HCT116 (cell line): Measurements from ENCODE around the gene OTOP3. TPM values are rescaled to one million over a fixed set of nuclear protein-coding genes. Genes with fewer than 3 reads are reported as not detected.

Experiments used
- ATAC-seq: fragments of 200-7000 bp; cut with Tn5 transposase; 2 replicates; pipeline ENCODE4 v1.9.1; 2020; ENCODE audit warnings: mild to moderate bottlenecking, moderate library complexity
- BruUV-seq: library from RNA; stranded (reverse); fragments of 400-500 nt; replicated peaks from 2 replicates; lab custom pipeline; 2021; lab: Mats Ljungman, UMichigan
- CTCF ChIA-PET: fragments of 300-600 bp; sonication (Branson Sonifier 250); formaldehyde crosslinking; loops from one replicate; lab custom pipeline; 2021; ENCODE audit warnings: antibody characterized with exemption; lab: Charles Lee
- POLR2A ChIA-PET: fragments of 300-600, 350-600 bp; sonication (Branson Sonifier 250); formaldehyde crosslinking; loops from one replicate; lab custom pipeline; 2021; ENCODE audit warnings: antibody characterized with exemption; lab: Charles Lee
- RAD21 ChIA-PET, 2 experiments: fragments of 300-600 bp; sonication (Branson Sonifier 250); formaldehyde crosslinking; loops; one replicate each; lab custom pipeline; 2023; ENCODE audit warnings: low total read pairs in 2 of 2; ENCODE audit not compliant: uncharacterized antibody in 2 of 2, unreplicated experiment in 2 of 2, low non-redundant PET in 1 of 2; lab: Charles Lee
- DNase-seq: peaks from one replicate; pipeline ENCODE4 v3.0.0-alpha.2; 2010; ENCODE audit warnings: low read depth, low spot score
- H2AFZ ChIP-seq: fragments of 200-600 bp; shearing (Covaris generic), sonication (generic); 2 replicates; pipeline ENCODE4 v1.6.1; 2017; ENCODE audit warnings: low read depth, mixed run types, mixed read lengths, antibody characterized with exemption, low read length; ENCODE audit not compliant: poor library complexity, severe bottlenecking
- H3K27ac ChIP-seq: 2 replicates; pipeline ENCODE4 v1.5.1; 2012; ENCODE audit warnings: low read depth, low read length
- H3K27me3 ChIP-seq: fragments of 200-600 bp; sonication (generic); 2 replicates; pipeline ENCODE4 v1.6.1; 2016; ENCODE audit warnings: mixed run types, low read length, mixed read lengths; ENCODE audit not compliant: insufficient read depth
- H3K36me3 ChIP-seq, 2 experiments: fragments of 200-500 bp in 1 of 2; fragments of 200-600 bp in 1 of 2; sonication (Bioruptor generic) in 1 of 2; sonication (generic) in 1 of 2; 2 replicates each; pipeline versions ENCODE4 v1.5.1 to v1.6.1; 2014 to 2016; ENCODE audit warnings: low read length in 2 of 2, inconsistent platforms in 1 of 2, mixed read lengths in 1 of 2, mixed run types in 1 of 2; ENCODE audit not compliant: insufficient read depth in 2 of 2, control insufficient read depth in 1 of 2
- H3K4me1 ChIP-seq, 2 experiments: fragments of 200-600 bp in 1 of 2; sonication (generic) in 1 of 2; 2 replicates each; pipeline versions ENCODE4 v1.5.1 to v1.6.1; 2012 to 2017; ENCODE audit warnings: low read length in 2 of 2, inconsistent platforms in 1 of 2, mild to moderate bottlenecking in 1 of 2, mixed read lengths in 1 of 2, mixed run types in 1 of 2, moderate library complexity in 1 of 2; ENCODE audit not compliant: insufficient read depth in 2 of 2, control insufficient read depth in 1 of 2
- H3K4me2 ChIP-seq: fragments of 200-600 bp; sonication (generic); 2 replicates; pipeline ENCODE4 v1.6.1; 2017; ENCODE audit warnings: mixed run types, low read length, mixed read lengths
- H3K4me3 ChIP-seq, 2 experiments: fragments of 200-600 bp in 1 of 2; sonication (generic) in 1 of 2; replicated peaks in 1 of 2; 2 replicates each; pipeline ENCODE4 v1.5.1; 2011 to 2016; ENCODE audit warnings: low read length in 2 of 2, control low read depth in 1 of 2, low read depth in 1 of 2, mild to moderate bottlenecking in 1 of 2, mixed read lengths in 1 of 2, mixed run types in 1 of 2
- H3K79me2 ChIP-seq: fragments of 200-600 bp; sonication (generic); 2 replicates; pipeline ENCODE4 v1.6.1; 2017; ENCODE audit warnings: mild to moderate bottlenecking, mixed run types, low read length, moderate library complexity, mixed read lengths; ENCODE audit not compliant: insufficient read depth
- H3K9ac ChIP-seq: fragments of 200-600 bp; sonication (generic); 2 replicates; pipeline ENCODE4 v1.6.1; 2016; ENCODE audit warnings: low read length, mixed read lengths
- H3K9me2 ChIP-seq: fragments of 200-600 bp; sonication (generic), shearing (Covaris generic); 2 replicates; pipeline ENCODE4 v1.6.1; 2017; ENCODE audit warnings: mixed run types, mild to moderate bottlenecking, moderate library complexity; ENCODE audit not compliant: insufficient read depth
- H3K9me3 ChIP-seq, 2 experiments: fragments of 200-500 bp in 1 of 2; fragments of 200-600 bp in 1 of 2; sonication (Bioruptor generic) in 1 of 2; sonication (generic) in 1 of 2; 2 replicates each; pipeline ENCODE4 v1.6.1; 2014 to 2017; ENCODE audit warnings: low read length in 2 of 2, mixed read lengths in 2 of 2, inconsistent platforms in 1 of 2, low read depth in 1 of 2, mild to moderate bottlenecking in 1 of 2, mixed run types in 1 of 2, moderate library complexity in 1 of 2; ENCODE audit not compliant: control insufficient read depth in 1 of 2, insufficient read depth in 1 of 2
- H4K20me1 ChIP-seq: fragments of 200-600 bp; sonication (generic), shearing (Covaris generic); 2 replicates; pipeline ENCODE4 v1.6.1; 2017; ENCODE audit warnings: mixed run types, mild to moderate bottlenecking, moderate library complexity; ENCODE audit not compliant: insufficient read depth
- CBX3 ChIP-seq: IDR thresholded peaks from 2 replicates; pipeline ENCODE4 v1.6.1; 2012; ENCODE audit warnings: low read depth
- CEBPB ChIP-seq: IDR thresholded peaks from 2 replicates; pipeline ENCODE4 v1.6.1; 2012; ENCODE audit warnings: low read depth
- EZH2 ChIP-seq: fragments of 200-600 bp; sonication (generic); IDR thresholded peaks from 2 replicates; pipeline ENCODE4 v1.6.1; 2017; ENCODE audit warnings: antibody characterized with exemption, mixed run types
- FOSL1 ChIP-seq: IDR thresholded peaks from 2 replicates; pipeline ENCODE4 v1.6.1; 2012; ENCODE audit warnings: low read depth
- POLR2A ChIP-seq: IDR thresholded peaks from 2 replicates; pipeline ENCODE4 v1.7.0; 2011; ENCODE audit warnings: borderline replicate concordance; ENCODE audit not compliant: insufficient read depth, insufficient read length; ENCODE audit errors: extremely low read depth
- POLR2AphosphoS5 ChIP-seq: IDR thresholded peaks from 2 replicates; pipeline ENCODE4 v1.6.1; 2011; ENCODE audit warnings: mild to moderate bottlenecking, low read depth, low read length, moderate library complexity
- SIN3A ChIP-seq: IDR thresholded peaks from 2 replicates; pipeline ENCODE4 v1.6.1; 2012; ENCODE audit warnings: low read depth
- SRF ChIP-seq: IDR thresholded peaks from 2 replicates; pipeline ENCODE4 v1.6.1; 2012; ENCODE audit warnings: low read depth
- TCF7L2 ChIP-seq: IDR thresholded peaks from 2 replicates; pipeline ENCODE4 v1.7.0; 2011; ENCODE audit warnings: borderline replicate concordance, inconsistent platforms; ENCODE audit not compliant: insufficient read depth, insufficient read length; ENCODE audit errors: extremely low read depth
- ZNF274 ChIP-seq: fragments of 200-500 bp; sonication (Bioruptor generic); IDR thresholded peaks from 2 replicates; pipeline ENCODE4 v1.6.1; 2014; ENCODE audit warnings: mild to moderate bottlenecking, low read depth, low read length, inconsistent platforms
- intact Hi-C: fragments of 100-400 bp; cut with micrococcal nuclease; formaldehyde crosslinking; loops from 2 replicates; pipeline ENCODE4 v1.10.0; 2022
- total RNA-seq: library from RNA; stranded (reverse); gene quantifications from one replicate; pipeline ENCODE4 v1.2.1, GENCODE V29; 2021; ENCODE audit not compliant: unreplicated experiment
- TF ChIP-seq, protein P1 (sequence below): IDR thresholded peaks from 2 replicates; pipeline ENCODE4 v1.6.1; 2012
- TF ChIP-seq, protein P2 (sequence below), 3 experiments: fragments of 200-600 bp in 1 of 3; sonication (generic) in 1 of 3; IDR thresholded peaks in 2 of 3; conservative IDR thresholded peaks in 1 of 3; 2 replicates each; pipeline ENCODE4 v1.5.1; 2012 to 2017; ENCODE audit warnings: low read depth in 2 of 3, low read length in 2 of 3, antibody characterized with exemption in 1 of 3, borderline replicate concordance in 1 of 3, control low read depth in 1 of 3, mild to moderate bottlenecking in 1 of 3, mixed read lengths in 1 of 3, mixed run types in 1 of 3, moderate library complexity in 1 of 3; ENCODE audit not compliant: insufficient read depth in 1 of 3
- TF ChIP-seq, protein P3 (sequence below): IDR thresholded peaks from 2 replicates; pipeline ENCODE4 v1.6.1; 2011; ENCODE audit warnings: mild to moderate bottlenecking, low read length, moderate library complexity; ENCODE audit not compliant: insufficient replicate concordance; ENCODE audit errors: extremely low read depth

Gene OTOP3
- total RNA-seq, 1 experiment from 2014 or later = not detected

DNA sequence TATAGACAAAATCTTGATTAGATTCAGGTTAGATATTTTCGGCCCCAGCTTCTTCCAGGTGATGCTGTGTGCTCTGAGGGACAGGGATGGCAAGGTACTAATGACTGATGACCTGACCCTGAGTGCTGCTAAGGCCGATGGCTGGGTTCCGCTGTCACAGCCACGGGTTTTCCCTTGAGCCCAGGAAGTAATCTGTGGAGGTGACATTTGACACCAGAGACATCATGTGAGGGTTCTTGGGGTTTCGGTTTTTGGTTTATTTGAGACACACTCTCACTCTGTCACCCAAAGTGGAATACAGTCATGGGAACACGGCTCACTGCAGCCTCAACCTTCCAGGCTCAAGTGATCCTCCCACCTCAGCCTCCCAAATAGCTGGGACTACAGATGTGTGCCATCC lies 9.8 kb downstream of the OTOP3 start:
- H3K36me3 ChIP-seq = no peaks in the 10 kb centered on the region
- H4K20me1 ChIP-seq = no peaks in the 10 kb centered on the region
- no peaks in the 10 kb centered on the region for H3K27me3 ChIP-seq

More for the DNA sequence above, 9.8 kb downstream of the OTOP3 start:
- ChIA-PET CTCF (interaction anchor here (0.7 to 1.7 kb wide), 4 partner anchors 13 to 73 kb away, joined by 3 to 4 read pairs (median 4); no protein-coding TSS in a partner anchor), RAD21 (no interaction called here), POLR2A (interaction anchor here (0.8 kb wide), 1 partner anchor 72 kb away, joined by 3 read pairs; the partner anchor contains the start of gene FDXR)
- DNase-seq (no peak), ATAC-seq (no peak)
- no peak for TF ChIP-seq POLR2AphosphoS5
- TF ChIP-seq FOSL1 = no peak
- TF ChIP-seq, protein P1, sequence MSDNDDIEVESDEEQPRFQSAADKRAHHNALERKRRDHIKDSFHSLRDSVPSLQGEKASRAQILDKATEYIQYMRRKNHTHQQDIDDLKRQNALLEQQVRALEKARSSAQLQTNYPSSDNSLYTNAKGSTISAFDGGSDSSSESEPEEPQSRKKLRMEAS = no peak
- TF ChIP-seq POLR2A = no peak
- TF ChIP-seq, protein P2, sequence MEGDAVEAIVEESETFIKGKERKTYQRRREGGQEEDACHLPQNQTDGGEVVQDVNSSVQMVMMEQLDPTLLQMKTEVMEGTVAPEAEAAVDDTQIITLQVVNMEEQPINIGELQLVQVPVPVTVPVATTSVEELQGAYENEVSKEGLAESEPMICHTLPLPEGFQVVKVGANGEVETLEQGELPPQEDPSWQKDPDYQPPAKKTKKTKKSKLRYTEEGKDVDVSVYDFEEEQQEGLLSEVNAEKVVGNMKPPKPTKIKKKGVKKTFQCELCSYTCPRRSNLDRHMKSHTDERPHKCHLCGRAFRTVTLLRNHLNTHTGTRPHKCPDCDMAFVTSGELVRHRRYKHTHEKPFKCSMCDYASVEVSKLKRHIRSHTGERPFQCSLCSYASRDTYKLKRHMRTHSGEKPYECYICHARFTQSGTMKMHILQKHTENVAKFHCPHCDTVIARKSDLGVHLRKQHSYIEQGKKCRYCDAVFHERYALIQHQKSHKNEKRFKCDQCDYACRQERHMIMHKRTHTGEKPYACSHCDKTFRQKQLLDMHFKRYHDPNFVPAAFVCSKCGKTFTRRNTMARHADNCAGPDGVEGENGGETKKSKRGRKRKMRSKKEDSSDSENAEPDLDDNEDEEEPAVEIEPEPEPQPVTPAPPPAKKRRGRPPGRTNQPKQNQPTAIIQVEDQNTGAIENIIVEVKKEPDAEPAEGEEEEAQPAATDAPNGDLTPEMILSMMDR (IDR thresholded peaks at IDR 0.05 in 2 of 3, conservative IDR thresholded peaks at IDR 0.05 in 1 of 3; ENCODE audit: borderline replicate concordance in 1 of 3, insufficient read depth in 1 of 3, low read depth in 2 of 3, low read length in 2 of 3) = no peak
- TF ChIP-seq ZNF274 = no peak
- no peak for TF ChIP-seq CEBPB
- TF ChIP-seq TCF7L2 = no peak
- TF ChIP-seq CBX3 = no peak
- TF ChIP-seq SRF = no peak
- no peak for TF ChIP-seq EZH2
- no peak for TF ChIP-seq SIN3A
- TF ChIP-seq, protein P3, sequence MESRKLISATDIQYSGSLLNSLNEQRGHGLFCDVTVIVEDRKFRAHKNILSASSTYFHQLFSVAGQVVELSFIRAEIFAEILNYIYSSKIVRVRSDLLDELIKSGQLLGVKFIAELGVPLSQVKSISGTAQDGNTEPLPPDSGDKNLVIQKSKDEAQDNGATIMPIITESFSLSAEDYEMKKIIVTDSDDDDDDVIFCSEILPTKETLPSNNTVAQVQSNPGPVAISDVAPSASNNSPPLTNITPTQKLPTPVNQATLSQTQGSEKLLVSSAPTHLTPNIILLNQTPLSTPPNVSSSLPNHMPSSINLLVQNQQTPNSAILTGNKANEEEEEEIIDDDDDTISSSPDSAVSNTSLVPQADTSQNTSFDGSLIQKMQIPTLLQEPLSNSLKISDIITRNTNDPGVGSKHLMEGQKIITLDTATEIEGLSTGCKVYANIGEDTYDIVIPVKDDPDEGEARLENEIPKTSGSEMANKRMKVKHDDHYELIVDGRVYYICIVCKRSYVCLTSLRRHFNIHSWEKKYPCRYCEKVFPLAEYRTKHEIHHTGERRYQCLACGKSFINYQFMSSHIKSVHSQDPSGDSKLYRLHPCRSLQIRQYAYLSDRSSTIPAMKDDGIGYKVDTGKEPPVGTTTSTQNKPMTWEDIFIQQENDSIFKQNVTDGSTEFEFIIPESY = no peak
- no peaks in the 10 kb centered on the region for H3K79me2 ChIP-seq
- BruUV-seq = no TSS peak
- H3K9ac ChIP-seq = no peak overlapping the region
- H3K27ac ChIP-seq = no peak overlapping the region
- no peaks in the 10 kb centered on the region for H3K9me2 ChIP-seq
- no peaks in the 10 kb centered on the region for H3K9me3 ChIP-seq
- peaks cover 12 to 24% of the 10 kb centered on the region in 2 experiments for H3K4me1 ChIP-seq
- intact Hi-C loops = no loop called here
- H3K4me2 ChIP-seq = no peak overlapping the region
- no peak overlapping the region for H3K4me3 ChIP-seq
- no peak overlapping the region for H2AFZ ChIP-seq
